Measurements from ENCODE around the gene ADAMTSL3.

GRCh38 chr15:83912343-83912742, 258.4 kb downstream of the ADAMTSL3 start:
- TF ChIP-seq CTCF (IDR thresholded peaks at IDR 0.05) (no peak), ZFX (IDR thresholded peaks at IDR 0.05; ENCODE audit: borderline replicate concordance) (no peak)
